WTC11 (cell line): ENCODE results near the gene FOXO1.

Source experiments
- ATF6 ChIP-seq: sonication (generic); formaldehyde crosslinking; IDR thresholded peaks from 2 replicates; pipeline ENCODE4 v1.8.1; 2023; ENCODE audit warnings: mild to moderate bottlenecking, missing genetic modification reagents
- CTCF ChIP-seq: fragments of 200-600 bp; IDR thresholded peaks from 2 replicates; pipeline ENCODE4 v1.8.0; 2022; ENCODE audit warnings: antibody characterized with exemption
- E2F1 ChIP-seq: sonication (generic); formaldehyde crosslinking; IDR thresholded peaks from 2 replicates; pipeline ENCODE4 v1.8.0; 2022; ENCODE audit warnings: mild to moderate bottlenecking, missing genetic modification reagents
- FOXP1 ChIP-seq: sonication (generic); formaldehyde crosslinking; IDR thresholded peaks from 2 replicates; pipeline ENCODE4 v1.8.0; 2022; ENCODE audit warnings: missing genetic modification reagents, mild to moderate bottlenecking, moderate library complexity, borderline replicate concordance
- GRHL2 ChIP-seq: fragments of 250-450 bp; sonication (Bioruptor Pico); IDR thresholded peaks from 2 replicates; pipeline ENCODE4 v1.8.0; 2022; ENCODE audit warnings: mild to moderate bottlenecking, moderate library complexity; ENCODE audit not compliant: insufficient replicate concordance, severe bottlenecking
- MAX ChIP-seq: sonication (generic); formaldehyde crosslinking; IDR thresholded peaks from 2 replicates; pipeline ENCODE4 v1.8.0; 2022; ENCODE audit warnings: mild to moderate bottlenecking, missing genetic modification reagents
- USF2 ChIP-seq: sonication (generic); formaldehyde crosslinking; IDR thresholded peaks from 2 replicates; pipeline ENCODE4 v1.8.1; 2023; ENCODE audit warnings: mild to moderate bottlenecking, missing genetic modification reagents, moderate library complexity
- ZNF512 ChIP-seq: sonication (generic); formaldehyde crosslinking; IDR thresholded peaks from 2 replicates; pipeline ENCODE4 v1.8.1; 2022; ENCODE audit warnings: missing genetic modification reagents, borderline replicate concordance

- TF ChIP-seq USF2 (CRISPR knock-in tag) (no peak), E2F1 (CRISPR knock-in tag) (no peak), GRHL2 (CRISPR knock-in tag) (no peak), ZNF512 (no peak), CTCF (no peak), FOXP1 (no peak), MAX (no peak), ATF6 (CRISPR knock-in tag) (no peak)
Measured at GRCh38 chr13:40639221-40639681, 27.2 kb downstream of the FOXO1 start.
